ENCODE data around the gene OTUD1. TPM values are rescaled to one million over a fixed set of nuclear protein-coding genes. Genes with fewer than 3 reads are reported as not detected.

The OTUD1 gene
- total and polyA plus RNA-seq, 10 of the 15 experiments (the other 5 are each of a cell fraction or from before 2014, with no cell fraction given), result 0.18 to 1.6 (median 0.63) TPM; not detected in 1

GRCh38 chr10:23435378-23435777, 3.5 kb upstream of the OTUD1 start:
- POLR2A ChIA-PET, result no interaction called here
- Histone ChIP-seq H3K4me2 (ENCODE audit: control insufficient read depth, insufficient read depth) (no peak overlapping the region), H3K9ac (ENCODE audit: control insufficient read depth, insufficient read depth, low read length) (no peak overlapping the region), H4K20me1 (ENCODE audit: control insufficient read depth, insufficient read depth) (no peaks in the 10 kb centered on the region), H3K27ac (ENCODE audit: control insufficient read depth, insufficient read depth) (no peak overlapping the region), H3K36me3 (ENCODE audit: control insufficient read depth in 2 of 2, insufficient read depth in 2 of 2, low read length in 1 of 2) (no peaks in the 10 kb centered on the region), H3K4me3 (no peak overlapping the region), H3K27me3 (replicated peaks in 1 of 2; ENCODE audit: control insufficient read depth in 2 of 2, insufficient read depth in 2 of 2, low read length in 1 of 2) (peaks cover 0 to 3% of the 10 kb centered on the region in 2 experiments; a peak in 1 of 4 replicates), H2AFZ (ENCODE audit: control insufficient read depth, low read depth, low read length) (no peak overlapping the region), H3K79me2 (ENCODE audit: control insufficient read depth, insufficient read depth, low read length) (peaks cover 3% of the 10 kb centered on the region), H3K9me3 (replicated peaks; ENCODE audit: control insufficient read depth, insufficient read depth, low read length) (no peaks in the 10 kb centered on the region), H3K4me1 (ENCODE audit: control insufficient read depth, insufficient read depth, low read length) (no peaks in the 10 kb centered on the region; the same call in 1 of the 2 replicates)
- TF ChIP-seq ZSCAN29 (IDR thresholded peaks at IDR 0.05) (no peak), NR2F1 (conservative IDR thresholded peaks at IDR 0.05) (no peak)
- CTCF ChIA-PET, result no interaction called here
- FAIRE-seq, result no peak
- SMC1A ChIA-PET (ENCODE audit: uncharacterized antibody, unreplicated experiment), result no interaction called here
- RAD21 ChIA-PET (ENCODE audit: unreplicated experiment), result no interaction called here
- no peak for DNase-seq (ENCODE audit: low read depth, low spot score)
- WGBS (ENCODE audit: insufficient coverage, insufficient replicate concordance, low lambda C conversion rate, missing lambda C conversion rate), result 73% methylated on average over 1 of the region's 1 CpG
- BruUV-seq (replicated peaks), result no TSS peak
- no peak for ATAC-seq
- intact Hi-C loops (cut with micrococcal nuclease; ENCODE audit: unreplicated experiment) (no loop called here), in situ Hi-C loops (cut with MboI) (no loop called here)

GRCh38 chr10:23436983-23437382, 1.9 kb upstream of the OTUD1 start:
- no peak for FAIRE-seq
- Histone ChIP-seq H3K4me3 (no peak overlapping the region), H4K20me1 (ENCODE audit: control insufficient read depth, insufficient read depth) (no peaks in the 10 kb centered on the region), H3K27me3 (replicated peaks in 1 of 2; ENCODE audit: control insufficient read depth in 2 of 2, insufficient read depth in 2 of 2, low read length in 1 of 2) (peaks cover 3 to 5% of the 10 kb centered on the region in 2 experiments; a peak in 2 of 4 replicates), H2AFZ (ENCODE audit: control insufficient read depth, low read depth, low read length) (no peak overlapping the region), H3K9me3 (replicated peaks; ENCODE audit: control insufficient read depth, insufficient read depth, low read length) (no peaks in the 10 kb centered on the region), H3K36me3 (ENCODE audit: control insufficient read depth in 2 of 2, insufficient read depth in 2 of 2, low read length in 1 of 2) (no peaks in the 10 kb centered on the region), H3K4me1 (ENCODE audit: control insufficient read depth, insufficient read depth, low read length) (no peaks in the 10 kb centered on the region; the same call in 1 of the 2 replicates), H3K9ac (ENCODE audit: control insufficient read depth, insufficient read depth, low read length) (no peak overlapping the region), H3K79me2 (ENCODE audit: control insufficient read depth, insufficient read depth, low read length) (peaks cover 3% of the 10 kb centered on the region), H3K27ac (ENCODE audit: control insufficient read depth, insufficient read depth) (no peak overlapping the region), H3K4me2 (ENCODE audit: control insufficient read depth, insufficient read depth) (no peak overlapping the region)
- in situ Hi-C loops (cut with MboI), result no loop called here
- no TSS peak for BruUV-seq (replicated peaks)
- intact Hi-C loops (cut with micrococcal nuclease; ENCODE audit: unreplicated experiment), result no loop called here
- SMC1A ChIA-PET (ENCODE audit: uncharacterized antibody, unreplicated experiment), result no interaction called here
- POLR2A ChIA-PET, result no interaction called here
- no peak for ATAC-seq
- CTCF ChIA-PET, result no interaction called here
- RAD21 ChIA-PET (ENCODE audit: unreplicated experiment), result no interaction called here
- TF ChIP-seq SIN3A (IDR thresholded peaks at IDR 0.05; ENCODE audit: low read depth, low read length) (no peak), ZNF217 (IDR thresholded peaks at IDR 0.05) (no peak), CBX5 (IDR thresholded peaks at IDR 0.05; ENCODE audit: low read depth) (no peak)
- no peak for DNase-seq (ENCODE audit: low read depth, low spot score)
- 96% methylated on average over 4 of the region's 4 CpGs for whole genome bisulfite sequencing (ENCODE audit: insufficient coverage, insufficient replicate concordance, low lambda C conversion rate, missing lambda C conversion rate)

All from GM12878 (cell line).